Putamen (tissue), 1 donor: ENCODE data around the gene FAM110D.

ENCODE experiments used
- DNase-seq: peaks from one replicate; pipeline ENCODE4 v3.0.0-alpha.2; 2016; ENCODE audit warnings: low spot score

Gene FAM110D

GRCh38 chr1:26158908-26159742 lies at the start of gene FAM110D:
Gene FAM110D (plus strand): TSS chr1:26159079. CDS start chr1:26161292, 2,213 bp downstream.
- DNase-seq = no peak

GRCh38 chr1:26109229-26110164 lies 49.4 kb upstream of the FAM110D start:
- no peak for DNase-seq

- peak; percentile 75 for DNase-seq
These were observed 47.9 kb upstream of the FAM110D start for GRCh38 chr1:26110731-26111529.

- peak; percentile 94 for DNase-seq
These were observed 47.1 kb upstream of the FAM110D start, which contains the start of gene PDIK1L for GRCh38 chr1:26111530-26112406. Gene PDIK1L (plus strand): TSS chr1:26111824. CDS start chr1:26114309, 2,485 bp downstream.

GRCh38 chr1:26112407-26112775 lies 46.5 kb upstream of the FAM110D start:
- no peak for DNase-seq

DNA sequence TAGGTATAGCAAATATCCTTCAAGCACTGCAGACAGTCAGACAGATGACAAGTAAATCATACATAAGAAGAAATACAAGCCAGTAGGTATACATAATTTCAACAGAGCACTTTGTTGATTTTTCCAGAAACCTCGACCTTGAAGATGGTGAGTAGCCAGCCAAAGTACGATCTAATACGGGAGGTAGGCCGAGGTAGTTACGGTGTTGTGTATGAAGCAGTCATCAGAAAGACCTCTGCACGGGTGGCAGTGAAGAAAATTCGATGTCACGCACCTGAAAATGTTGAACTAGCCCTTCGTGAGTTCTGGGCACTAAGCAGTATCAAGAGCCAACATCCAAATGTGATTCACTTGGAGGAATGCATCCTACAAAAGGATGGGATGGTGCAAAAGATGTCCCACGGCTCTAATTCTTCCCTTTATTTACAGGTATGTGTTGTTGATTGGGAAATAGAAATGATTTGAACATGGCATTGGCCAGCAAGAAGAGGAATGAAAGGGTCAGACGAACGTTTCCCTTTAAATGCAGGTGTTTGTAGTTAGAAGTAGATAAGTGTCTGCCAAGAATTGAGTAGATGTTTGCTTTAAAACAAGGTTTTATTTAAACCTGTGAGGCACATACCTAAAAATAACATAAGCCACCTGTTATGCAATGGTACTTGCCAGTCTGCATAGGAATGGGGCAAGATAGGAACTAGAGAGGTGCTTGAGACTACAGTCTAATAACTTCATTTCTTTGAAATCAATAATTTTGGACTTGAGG lies 44.5 kb upstream of the FAM110D start:
- DNase-seq = no peak

DNA sequence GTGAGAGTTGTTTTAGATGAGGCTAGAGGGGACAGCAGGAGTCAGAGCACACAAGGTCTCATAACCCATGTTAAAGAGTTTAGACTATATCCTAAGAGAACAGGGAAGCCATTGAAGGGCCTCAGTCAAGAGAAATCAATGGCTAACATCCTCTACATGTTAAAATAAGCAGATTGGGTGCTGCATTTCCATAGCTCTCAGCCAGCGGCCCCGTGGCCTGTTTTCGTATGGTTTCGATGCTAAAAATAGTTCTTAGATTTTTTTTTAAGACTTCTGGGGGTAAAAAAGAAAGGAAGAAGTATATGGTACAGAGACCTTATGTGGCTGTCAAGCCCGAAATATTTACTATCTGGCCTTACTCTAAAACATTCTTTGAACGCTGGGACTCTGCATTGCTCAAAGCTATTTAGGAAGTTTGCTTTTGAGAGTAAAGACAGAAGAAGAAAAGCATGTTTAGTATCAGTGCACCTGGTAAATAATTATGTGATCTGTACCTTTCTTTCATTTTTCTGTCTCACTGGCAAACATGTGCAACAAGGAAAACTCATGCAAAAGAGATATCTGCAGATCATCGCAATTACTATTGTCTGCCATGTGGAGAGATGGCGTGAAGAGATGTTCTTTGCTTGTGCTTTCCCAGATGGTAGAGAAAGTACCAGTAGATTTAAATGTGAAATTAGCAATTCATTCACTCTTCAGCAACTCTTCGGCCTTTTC lies 38.8 kb upstream of the FAM110D start:
- DNase-seq = no peak

DNA sequence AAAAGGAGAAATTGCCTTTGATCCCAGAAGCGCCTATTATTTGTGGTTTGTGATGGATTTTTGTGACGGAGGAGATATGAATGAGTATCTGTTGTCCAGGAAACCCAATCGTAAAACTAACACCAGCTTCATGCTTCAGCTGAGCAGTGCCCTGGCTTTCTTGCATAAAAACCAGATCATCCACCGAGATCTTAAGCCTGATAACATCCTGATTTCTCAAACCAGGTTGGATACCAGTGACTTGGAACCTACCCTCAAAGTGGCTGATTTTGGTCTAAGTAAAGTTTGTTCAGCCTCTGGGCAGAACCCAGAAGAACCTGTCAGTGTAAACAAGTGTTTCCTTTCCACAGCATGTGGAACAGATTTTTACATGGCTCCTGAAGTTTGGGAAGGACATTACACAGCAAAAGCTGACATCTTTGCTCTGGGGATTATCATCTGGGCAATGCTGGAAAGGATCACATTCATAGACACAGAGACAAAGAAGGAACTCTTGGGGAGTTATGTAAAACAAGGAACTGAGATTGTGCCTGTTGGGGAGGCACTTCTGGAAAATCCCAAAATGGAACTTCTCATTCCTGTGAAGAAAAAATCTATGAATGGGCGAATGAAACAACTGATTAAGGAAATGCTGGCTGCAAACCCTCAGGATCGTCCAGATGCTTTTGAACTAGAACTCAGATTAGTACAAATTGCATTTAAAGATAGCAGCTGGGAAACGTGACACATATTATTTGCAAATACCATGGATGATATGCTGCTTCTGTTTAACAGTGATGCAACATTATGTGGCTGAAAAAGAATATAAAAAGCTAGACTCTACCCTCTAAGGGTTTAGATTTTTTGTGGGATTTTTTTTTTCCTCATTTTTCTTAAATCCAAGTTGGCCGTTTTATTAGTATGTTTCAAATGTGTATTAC lies 36.8 kb upstream of the FAM110D start:
- no peak for DNase-seq

- DNase-seq = no peak
These were observed 35.6 kb upstream of the FAM110D start for GRCh38 chr1:26122988-26123973.

DNA sequence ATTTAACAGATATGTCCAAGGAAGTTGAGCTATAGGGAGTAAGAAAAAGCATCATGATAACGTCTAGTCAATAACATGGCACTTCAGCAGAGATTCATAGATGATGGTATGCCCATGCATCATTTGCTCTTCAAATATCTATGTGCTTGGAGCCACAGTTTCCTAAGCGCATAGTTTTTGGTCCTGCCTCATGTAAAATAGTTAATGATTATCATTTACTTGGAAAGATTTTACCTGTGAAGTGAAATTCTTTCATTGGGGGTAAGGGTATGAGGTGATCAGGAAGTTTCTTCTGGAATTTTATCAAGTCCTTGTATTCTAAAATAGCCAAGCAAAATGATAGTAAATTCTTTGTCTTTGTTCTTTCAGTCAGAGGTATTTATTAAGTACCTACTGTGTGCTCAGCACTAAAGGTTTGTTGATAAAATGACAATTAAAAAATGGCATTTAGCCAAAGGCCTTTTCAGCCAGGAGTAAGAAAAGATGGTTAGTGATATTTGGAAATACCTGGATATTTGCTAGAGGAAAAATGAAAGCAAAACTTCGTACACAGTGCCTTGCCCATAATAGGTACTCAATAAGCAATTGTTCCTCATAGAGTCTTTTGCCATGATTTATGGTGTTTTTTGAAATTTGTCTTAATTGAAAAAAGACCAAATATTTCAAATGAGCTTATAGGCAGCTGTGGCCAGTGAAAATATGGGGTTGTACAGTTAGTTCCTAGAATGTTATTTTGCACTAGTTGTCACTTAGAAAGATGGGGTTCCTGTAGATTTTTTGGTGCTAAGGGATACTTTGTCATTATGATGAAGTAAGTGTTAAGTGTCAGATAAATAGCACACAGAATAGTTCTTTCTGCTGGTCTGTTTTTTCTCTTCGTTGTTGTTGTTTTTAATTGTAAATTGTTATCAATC lies 34.2 kb upstream of the FAM110D start:
- DNase-seq = no peak

DNA sequence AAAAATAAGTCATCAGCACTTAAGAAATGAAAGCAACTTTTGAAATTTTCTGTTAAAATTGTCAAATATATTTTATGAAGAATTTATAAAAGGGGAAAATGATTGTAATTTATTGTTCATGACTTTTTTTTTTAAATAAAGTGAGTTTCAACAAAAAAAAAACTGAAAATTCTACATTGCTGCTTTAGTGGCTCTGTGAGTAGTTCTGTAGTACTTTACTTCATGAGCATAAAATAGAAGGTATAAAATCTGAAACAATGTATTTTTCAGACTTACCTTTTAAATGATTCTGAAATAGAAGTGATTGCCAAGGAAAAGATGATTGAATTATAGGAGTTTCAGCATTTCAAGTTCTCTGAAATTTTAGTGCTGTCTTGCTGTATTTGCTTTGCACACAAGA lies 33.5 kb upstream of the FAM110D start:
- no peak for DNase-seq

GRCh38 chr1:26125946-26126320 lies 32.9 kb upstream of the FAM110D start:
- no peak for DNase-seq

- no peak for DNase-seq
These were observed 32.4 kb upstream of the FAM110D start for GRCh38 chr1:26126321-26127084.

DNA sequence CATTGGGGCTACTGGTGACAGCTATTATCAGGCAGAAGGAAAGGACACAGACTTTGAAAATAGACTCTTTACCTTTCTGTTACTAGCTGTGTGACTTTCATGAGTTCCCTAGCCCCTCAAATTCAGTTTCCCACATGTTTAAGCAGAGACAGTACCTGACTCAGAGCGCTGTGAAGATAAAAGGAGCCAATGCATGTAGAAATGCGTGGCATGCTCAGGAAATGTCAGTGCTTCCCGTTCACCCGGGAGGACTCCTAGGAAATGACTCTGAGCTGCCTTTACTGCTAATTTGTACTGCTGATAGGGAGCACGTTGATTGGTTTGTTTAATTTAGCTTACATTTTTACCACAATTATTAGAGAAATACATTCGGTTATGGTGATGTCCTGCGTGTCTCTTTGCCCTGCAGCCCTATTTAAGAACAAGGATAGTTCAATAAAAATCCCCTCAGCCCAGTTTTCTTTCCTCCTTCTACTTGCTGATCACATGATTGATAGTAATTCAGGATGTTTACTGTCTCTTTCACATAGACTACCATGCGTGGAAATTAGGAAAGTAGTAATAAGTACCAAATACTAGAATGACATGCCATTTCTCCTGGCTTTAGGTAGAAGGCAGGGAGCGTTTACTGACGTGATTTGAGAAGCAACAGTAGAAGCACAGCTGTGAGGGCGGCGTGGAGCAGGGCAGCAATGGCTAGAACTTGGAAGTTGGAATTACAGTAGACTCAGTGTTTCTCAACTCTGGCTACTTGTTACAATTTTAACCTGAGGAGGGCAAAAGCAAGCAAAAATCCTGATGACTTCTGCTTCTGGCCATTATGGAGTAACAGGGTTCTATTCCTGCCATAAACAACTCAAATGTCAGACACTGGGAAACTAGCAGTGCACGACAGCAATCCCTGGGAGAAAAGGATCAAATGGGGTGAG lies 31.4 kb upstream of the FAM110D start:
- no peak for DNase-seq
